ENCODE measurements around the gene RNF5.
"Not testable (repeated sequence)": the region's sequence is repeated elsewhere in the genome, so short reads cannot be mapped to it uniquely, and the experiment has no call there.

The RNF5 gene

DNA sequence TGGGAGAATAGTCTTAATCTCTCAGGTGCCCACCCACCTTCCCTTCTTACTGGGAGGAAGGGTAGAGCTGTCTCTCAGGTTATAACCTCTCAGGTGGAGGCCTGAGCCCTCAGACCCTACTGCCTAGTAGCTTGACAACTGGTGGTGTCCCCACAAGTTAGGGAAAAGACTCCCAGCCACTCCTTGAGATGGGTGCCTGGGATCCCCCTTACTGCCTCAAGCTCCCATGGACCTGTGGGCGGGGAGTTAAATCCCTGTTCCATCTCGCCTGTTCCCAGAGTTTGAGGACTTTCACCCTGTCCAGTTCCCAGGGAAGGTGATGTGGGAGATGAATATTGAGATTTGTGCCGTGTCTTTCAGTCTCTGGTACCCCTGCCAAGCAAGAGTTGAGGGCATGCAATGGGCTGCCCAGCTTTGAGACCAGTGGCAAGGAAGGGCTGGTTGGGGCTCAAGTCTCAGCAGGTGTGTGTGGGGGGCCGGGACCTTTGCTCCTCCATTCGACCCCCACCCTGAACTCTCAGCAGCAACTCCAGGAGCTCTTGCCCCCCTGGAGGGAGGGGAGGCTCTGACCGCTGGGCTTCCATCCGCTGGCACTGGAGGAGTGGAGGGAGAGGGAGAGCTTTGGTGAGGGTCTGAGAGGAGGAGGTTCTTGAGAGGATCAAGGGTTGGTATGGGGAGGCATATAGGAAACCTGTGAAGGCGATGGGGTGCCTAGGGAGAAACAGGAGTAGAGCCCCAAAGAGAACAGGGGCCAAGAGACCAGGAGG, 12.9 kb downstream of the RNF5 start:
- DNase-seq, result no peak

DNA sequence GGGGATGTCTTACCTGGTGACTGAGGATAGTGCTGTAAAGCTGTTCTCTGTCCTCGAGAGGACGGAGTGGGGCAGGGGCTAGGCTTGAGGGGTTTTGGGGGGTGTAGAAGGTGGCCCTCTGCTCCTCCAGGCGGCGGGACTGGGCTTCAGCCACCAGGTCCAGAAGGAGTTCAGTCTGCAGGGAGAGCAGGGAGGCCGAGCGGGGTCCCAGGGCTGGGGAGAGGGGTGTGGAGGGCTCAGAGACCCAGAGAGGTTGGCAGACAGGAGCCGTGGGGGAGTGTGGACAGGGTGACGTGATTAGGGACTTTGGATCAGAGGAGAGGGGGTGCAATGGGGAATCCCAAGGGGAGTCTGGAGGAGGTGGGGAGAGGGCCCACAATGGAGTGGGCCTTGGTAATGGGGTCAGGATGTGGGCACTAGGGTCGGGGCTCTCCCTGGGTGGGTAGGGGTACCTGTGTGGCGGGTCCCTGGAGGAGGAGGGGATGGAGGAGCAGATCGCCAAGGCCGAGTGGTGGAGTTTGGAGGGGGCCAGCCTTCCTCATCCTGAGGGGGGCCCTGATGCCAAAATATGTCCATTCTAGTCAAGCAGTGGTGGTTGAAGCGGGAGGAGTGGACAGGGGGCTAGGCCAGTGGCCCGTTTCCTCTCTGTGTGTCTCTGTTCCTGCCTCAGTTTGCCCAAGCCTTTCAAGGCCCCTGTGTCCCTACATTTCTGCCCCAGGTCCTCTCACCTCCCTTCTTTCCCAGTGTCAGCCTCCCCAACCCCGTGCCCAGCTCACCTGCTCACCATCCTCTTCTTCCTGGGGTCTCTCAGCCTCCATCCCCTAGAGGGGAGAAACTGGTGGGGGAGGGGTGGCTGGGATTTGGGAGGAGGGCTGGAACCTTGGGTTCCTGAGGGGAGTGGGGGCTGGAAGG, 13.7 kb downstream of the RNF5 start:
- no peak for DNase-seq

DNA sequence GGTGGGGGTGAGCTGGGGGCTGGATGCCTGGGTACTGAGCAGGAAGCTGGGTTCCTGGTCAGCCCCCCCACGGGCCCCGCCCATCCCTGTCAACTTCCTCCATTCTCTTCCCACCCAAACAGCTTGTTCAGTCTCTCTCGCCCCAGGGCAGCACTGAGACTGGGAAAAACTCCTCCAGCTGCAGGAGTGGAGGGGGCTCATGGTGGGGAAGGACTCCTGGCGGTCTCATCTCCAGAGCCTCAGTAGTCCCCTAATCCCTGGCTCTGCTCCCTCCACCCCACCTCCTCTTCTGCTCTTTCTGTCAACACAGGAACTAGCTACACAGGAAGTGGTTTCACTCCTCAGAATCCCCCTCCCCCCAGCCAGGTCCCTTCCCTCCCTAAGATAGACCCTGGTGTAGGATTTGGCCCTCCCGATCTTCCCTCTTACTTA, 14.4 kb downstream of the RNF5 start, which contains the start of gene GPSM3:
TSS of gene GPSM3 (minus strand) at position 36 of the 432 bp plus-strand sequence. CDS start 130 bp downstream, outside the sequence.
- DNase-seq, result peak; percentile 43 to 50

DNA sequence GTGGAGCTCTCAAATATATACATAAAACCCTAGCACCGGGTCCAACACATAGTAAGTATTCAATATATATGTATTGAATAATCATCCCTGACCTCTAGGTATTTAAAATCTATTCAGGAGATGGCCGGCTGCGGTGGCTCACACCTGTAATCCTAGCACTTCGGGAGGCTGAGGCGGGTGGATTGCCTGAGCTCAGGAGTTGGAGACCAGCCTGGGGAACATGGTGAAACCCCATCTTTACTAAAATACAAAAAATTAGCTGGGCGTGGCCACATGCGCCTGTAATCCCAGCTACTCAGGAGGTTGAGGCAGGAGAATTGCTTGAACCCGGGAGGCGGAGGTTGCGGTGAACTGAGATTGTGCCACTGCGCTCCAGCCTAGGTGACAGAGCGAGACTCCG, 14.9 kb downstream of the RNF5 start:
- not testable (repeated sequence) for DNase-seq

DNA sequence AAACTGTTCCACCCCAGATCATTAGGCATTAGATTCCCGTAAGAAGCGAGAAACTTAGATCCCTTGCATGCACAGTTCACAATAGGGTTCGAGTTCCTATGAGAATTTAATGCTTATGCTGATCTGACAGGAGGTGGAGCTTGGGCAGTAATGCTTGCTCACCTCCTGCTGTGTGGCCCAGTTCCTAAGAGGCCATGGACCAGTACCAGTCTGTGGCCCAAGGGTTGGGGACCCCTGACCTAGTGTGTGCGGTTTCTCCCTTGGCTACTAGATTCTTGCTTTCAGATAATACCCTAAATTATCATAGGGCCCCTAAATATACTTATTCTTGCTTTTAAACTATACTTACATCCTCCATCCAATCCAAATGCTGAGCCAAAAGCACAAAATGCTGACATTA, 16.2 kb downstream of the RNF5 start:
- no peak for DNase-seq

DNA sequence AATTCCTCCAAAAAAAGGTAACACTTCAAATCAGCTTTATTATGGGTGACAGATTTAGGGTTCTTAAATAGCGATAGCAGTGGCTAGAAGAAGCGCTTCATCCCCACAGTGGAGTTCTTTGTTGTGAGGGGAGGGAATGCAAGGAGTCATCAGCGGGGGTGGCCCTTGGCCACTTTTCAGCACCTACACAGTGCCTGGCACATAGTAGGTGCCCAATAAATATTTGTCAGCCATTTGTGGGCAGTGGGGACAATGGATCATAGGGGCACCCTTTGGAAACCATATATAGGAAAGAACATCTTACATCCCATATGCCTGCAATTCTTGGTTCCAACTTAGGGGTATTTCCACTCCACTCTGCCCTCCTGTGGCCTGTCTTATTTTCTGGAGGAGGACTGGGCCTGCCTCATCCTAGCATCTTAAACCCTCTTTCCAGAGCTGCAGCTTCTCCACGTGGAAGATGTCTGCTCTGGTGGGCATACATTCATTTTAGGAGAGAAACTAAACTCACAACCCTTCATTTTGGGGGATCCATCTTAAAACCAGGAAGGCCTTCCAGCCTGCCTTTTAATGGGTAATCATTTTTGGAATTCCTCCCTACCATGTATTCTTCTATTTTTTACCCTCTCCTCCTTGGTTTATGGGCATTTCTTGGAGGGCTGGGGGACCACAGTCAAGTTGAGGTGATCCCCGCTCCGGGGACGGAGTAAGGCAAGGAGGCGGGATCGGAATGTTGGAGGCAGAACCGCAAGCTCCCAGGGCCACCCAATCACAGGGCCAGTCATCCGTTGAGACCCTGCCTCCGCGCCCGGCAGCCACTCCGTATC, 16.8 kb downstream of the RNF5 start:
- no peak for DNase-seq

DNA sequence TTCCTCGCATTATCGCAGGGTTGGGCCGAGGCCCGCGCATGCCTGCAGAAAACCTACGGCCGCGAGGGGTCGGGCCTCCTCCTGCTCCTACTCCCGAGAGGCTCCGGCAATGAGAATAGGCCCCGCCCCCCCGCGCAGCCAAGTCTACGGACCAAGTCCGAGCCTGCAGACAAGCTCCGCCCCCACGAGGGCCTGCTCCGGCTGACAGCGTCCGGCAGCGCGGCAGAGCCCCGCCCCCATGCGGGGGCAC, 17.4 kb downstream of the RNF5 start:
- peak; percentile 98 to 100 for DNase-seq

DNA sequence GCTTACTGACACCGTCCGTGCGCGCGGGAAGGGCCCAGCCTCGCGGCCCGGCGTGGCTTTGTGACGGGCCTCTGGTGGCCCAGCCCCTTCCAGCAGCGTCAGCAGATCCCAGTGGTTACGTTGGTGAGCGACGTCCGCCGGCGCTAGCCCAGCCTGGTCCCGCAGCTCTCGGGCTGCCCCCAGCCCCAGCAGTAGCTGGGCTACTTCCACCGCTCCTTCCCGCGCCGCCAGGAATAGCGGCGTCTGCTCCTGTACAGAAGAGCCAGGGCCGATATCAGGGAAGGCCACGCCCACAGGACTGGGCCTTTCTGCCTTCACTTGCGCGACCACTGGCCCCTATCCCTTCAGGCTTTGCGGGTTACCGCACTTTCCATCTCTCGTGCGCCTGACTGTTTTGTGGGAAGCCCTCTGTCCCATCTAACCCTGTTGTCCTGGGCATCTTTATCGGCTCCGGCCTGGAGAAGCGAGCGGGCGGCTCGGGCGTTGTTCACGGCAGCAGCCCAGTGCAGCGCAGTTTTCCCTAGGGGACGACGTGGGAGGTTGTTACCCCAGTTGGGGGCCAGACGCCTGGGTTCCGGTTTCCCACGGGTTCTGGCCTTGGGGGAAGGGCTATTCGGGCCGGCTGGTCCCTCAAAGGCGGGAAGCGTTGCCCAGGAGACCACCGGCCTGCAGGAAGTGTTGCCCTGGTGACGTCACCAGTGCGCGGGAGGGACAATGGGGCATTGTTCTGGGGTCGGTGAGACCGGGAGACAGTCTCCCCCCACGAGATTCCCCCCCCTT, 17.9 kb downstream of the RNF5 start:
- peak; percentile 44 to 57 for DNase-seq

DNA sequence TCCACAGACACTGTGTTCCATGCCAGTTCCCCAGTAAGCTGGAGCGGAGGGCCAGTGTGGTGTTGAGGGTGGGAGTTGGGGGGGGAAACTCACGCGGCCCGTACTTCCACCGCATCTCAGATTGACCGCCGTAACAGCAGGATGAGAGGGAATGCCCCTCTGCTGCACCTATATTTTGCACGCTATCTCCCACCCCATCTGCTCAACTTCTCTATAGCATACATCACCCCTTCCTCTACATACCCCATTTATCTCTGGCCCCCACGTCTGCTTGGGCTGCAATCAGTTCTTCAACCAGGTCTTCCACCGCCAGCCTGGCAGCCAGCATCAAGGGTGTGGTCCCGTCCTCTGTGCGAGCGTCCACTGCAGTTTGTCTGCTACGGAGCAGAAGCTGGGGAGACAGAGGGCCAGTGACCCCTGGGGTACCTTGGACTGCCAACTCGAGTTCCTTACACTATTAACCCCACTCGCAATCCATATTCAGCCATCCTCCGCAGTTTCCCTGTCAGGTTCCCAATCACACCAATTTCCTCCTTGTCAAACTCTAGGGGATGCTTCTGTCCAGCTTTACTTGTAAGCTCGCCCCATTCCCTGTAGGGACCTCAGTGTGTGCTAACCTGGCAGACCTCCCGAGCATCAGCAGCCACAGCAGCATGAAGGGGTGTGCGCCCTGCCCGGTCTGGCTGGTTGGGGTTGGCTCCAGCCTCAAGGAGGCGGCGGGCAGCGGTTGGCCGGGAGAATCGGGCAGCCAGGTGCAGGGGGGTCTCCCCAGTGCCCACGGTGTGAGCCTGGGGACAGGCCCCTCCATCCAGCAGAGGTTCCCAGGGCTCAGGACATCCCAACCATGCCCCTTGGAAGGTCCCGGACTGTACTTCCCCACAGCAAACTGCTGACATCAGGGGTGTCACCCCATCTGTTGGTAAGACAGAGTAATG, 18.7 kb downstream of the RNF5 start:
- no peak for DNase-seq

DNA sequence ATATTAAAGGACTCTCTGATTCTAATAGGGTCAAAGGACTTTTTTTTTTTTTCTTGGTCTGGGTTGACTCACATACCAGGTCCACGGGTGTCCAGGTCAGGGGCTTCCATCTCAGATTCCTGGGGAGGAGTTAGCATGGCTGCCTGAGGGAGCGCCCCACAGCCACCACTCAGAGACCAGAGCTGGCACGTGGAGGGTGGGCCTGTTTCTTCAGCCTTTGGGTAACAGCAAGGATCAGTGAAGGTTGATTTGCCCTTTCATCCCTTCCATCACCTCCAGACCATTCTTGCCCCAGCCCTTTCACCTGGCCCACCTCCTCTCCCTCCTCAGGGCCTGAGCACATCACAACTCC, 20.1 kb downstream of the RNF5 start:
- no peak for DNase-seq

DNA sequence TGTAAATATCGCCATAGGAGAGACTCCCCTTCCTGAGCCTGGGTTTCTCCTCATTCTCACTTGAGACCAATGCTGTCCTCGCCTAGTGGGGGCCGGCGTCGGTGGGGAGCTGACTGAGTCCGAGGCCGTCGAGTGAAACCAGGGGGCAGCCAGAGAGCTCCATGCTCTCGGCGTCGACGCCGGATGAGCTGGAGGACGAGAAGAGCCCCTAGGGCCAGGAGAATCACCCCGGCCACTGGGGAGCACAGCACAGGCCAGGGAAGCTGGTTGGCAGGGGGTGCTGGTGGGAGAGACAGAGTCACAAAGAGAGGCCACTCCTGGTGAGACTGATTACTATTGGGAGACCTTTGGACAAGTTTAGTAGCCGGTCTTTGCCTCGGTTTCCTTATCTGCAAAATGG, 20.7 kb downstream of the RNF5 start:
- DNase-seq, result no peak

DNA sequence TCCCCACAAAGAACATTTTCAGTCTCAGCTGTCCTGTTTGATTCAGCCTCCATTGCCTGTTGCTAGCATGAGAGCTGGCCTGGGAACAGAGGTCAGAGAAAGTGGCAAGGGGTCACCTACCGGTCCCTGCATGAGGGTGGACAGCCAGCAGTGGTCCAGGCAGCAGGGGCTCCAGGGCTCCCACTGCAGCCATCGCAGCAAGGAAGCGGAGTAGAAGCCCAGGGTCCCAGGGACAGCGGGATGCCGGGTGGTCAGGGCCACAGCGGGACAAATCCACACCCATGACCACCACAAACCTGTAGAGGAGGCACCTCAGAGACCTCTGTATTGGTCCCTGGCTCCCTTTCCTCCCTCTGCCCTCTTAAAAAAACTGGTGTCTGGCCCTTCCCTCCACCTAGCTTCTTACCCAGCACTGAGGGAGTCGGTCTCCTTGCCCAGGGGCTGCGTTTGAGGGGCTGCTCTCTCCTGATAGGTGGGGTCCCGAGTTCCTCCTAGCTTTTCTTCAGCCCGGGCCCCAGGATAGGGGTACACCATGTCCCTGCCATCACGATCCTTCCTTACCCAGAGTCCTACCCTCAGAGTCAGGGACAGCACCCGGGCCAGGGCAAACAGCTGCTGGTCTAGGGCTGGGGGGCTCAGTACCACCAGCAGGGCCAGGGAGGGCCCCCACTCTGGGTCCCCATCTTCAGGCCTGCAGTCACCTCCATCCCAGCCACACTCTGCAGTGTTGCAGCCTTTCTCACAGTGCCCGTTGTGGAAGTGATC, 22.7 kb downstream of the RNF5 start:
- no peak for DNase-seq

DNA sequence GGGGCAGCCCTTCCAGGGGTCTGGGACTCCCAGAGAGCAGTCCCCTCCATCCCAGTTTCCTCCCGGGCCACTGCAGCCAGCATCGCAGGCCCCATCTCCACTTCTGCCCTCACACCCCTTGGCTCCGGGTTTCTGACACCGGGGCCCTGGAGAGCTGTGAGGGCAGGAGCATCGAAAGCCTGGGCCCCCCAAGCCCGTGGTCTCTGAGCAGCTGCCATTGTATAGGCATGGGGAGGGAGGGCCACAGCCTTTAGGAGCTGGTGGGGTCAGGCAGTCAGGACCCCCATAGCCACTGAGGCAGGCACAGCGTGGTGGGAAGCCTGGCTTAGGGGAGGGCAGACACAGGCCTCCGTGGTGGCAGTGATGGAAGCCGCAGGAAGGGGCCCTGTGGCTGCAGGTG, 24.0 kb downstream of the RNF5 start:
- DNase-seq, result no peak

DNA sequence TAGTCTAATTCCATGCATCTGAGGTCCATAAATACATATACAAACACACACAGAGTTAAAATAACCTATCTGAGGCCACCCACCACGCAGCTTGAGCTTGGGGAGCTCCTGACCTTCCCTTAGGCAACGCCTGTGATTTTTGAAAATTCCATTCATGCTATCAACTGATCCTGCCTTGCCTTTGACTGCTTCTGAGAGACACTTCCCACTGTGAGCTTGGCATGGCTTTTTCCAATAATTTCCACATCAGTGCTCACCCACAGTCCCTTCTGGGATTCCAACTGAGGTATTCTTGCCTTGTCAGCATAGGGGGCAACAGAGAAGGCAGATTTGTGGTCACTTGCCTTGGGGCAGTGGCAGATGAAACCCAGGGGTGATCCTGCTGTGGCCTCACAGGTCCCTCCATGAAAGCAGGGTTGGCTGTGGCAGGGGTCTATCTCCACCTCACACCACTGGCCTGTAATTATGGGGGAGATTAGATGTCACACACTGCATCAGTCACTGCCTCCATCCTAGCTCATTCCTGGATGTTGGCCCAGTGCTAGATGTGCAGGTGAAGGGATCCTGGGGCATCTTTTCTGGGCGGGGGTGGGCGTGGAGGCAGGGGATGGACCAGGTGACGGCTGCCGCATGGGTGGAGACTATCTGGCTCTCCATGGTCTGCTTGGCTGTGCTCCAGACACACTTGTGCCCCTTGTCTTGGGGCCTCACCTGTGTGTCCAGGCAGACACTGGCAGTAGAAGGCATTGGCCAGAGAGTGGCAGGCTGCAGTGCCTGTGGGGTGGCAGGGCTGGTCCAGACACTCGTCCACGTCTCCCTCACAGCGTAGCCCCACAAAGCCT, 25.4 kb downstream of the RNF5 start:
- no peak for DNase-seq

DNA sequence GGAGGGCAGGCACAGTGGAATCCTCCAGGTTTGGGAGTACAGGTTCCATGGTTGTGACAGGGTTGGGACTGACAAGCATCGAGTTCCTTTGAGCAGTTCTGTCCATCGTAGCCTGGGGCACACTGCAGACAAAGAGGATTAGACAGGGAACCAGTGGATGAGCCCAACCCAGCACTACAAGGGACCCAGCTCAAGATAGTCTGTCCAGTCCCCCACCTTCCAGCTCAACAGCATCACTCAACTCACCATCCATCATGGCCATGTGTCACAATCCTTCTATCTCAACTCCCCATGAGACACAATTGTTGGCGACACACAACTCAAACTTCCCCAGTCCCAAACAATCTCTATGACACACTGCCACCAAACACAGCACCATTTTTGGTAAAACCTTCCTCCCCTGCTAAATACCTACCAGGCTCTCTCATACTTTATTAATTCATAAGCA, 26.1 kb downstream of the RNF5 start:
- no peak for DNase-seq

DNA sequence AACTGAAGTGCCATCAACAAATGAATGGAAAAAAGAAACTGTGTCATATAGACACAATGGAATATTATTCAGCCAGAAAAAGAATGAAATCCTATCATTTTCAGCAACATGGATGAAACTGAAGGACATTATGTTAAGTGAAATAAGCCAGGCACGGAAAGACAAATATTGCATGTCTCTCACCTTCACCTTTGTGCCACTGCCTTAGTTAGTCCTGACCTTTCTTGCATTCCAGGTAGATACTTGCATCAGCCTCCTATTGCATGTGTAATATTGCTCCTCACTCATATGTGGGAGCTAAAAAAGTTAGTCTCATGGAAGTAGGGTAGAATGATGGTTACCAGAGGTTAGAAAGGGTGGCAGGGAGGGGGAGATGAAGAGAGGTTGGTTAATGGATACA, 30.8 kb downstream of the RNF5 start:
- DNase-seq, result no peak

DNA sequence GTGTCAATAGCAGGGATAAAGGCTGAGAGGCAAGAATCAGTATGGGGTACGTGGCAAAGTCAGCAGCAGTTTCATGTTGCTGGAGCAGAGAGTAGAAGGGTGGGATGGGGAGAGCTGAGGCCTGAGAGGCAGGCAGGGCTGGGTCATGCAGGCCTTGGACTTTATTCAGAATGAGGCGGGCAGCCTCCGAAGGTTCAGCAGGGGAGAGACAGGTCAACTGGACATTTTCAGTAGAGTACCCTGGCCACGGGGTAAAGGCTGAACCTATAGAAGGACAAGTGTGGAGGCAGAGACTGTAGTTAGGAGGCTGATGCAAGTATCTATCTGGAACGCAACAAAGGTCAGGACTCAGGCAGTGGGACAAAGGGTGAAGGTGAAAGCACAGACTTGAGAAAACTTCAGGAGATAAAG, 32.0 kb downstream of the RNF5 start:
- no peak for DNase-seq

DNA sequence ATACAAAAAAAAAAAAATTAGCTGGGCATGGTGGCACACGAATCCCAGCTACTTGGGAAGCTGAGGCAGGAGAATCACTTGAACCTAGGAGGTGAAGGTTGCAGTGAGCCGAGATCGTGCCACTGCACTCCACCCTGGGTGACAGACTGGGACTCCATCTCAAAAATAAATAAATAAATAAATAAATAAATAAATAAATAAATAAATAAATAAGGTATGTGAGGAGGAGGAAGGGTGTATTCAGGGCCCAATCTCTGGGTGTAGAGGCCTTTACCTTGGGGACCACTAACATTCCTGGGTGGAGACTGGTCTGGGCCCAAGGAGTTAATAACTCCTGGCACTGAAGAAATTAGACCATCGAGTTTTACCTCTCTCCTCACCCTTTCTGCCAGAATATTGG, 33.2 kb downstream of the RNF5 start:
- not testable (repeated sequence) for DNase-seq

DNA sequence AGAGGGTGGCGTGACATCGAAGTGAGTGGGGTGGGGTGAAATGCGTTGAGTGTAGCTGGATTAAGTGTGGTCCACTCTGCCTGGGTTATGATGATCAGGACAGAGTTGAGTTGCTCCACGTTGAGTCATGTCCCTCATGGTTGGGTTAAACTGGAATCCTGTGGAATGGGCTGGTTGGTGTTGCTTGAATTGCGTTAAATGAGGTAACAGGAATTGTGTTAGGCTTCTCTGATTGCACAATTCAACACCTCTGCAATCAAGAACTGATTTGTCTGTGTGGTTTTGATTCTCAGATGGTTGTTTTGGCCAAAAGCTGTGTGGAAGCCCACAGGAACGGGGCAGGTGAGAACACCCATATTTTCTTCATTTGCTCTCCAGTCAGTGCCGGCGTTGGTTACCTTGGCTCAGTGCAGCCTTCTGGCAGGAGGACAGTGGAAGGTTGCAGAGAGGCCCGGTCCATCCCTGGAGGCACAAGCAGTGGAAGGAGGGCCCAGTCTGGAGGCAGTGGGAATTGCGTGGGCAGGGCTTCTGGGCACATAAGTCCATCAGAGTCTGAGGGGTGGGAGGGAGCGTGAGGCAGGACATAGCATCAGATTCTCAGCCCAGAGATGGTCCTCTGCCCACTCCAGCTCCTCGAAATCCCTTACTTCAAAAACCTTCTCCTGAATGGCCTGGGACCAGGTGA, 34.0 kb downstream of the RNF5 start:
- no peak for DNase-seq

All from activated CD4-positive, alpha-beta T cell treated with anti-CD3 and anti-CD28 coated beads for 4 hours (primary cell).